SK-N-SH treated with all-trans-retinoic acid at 6 μM for 48 hours (cell line): ENCODE data around the gene ASCL5.

ENCODE experiments used
- OSR1 ChIP-seq: fragments of 250-450 bp; sonication (Bioruptor Pico); IDR thresholded peaks from 2 replicates; pipeline ENCODE4 v1.8.0; 2022; ENCODE audit warnings: moderate library complexity, mild to moderate bottlenecking, inconsistent platforms
- PATZ1 ChIP-seq: fragments of 250-450 bp; sonication (Bioruptor Pico); IDR thresholded peaks from 2 replicates; pipeline ENCODE4 v1.8.0; 2020; ENCODE audit warnings: mild to moderate bottlenecking, moderate library complexity, borderline replicate concordance
- ZNF8 ChIP-seq: fragments of 450-650 bp; formaldehyde crosslinking; IDR thresholded peaks from 2 replicates; pipeline ENCODE4 v1.5.0; 2020; ENCODE audit warnings: mild to moderate bottlenecking, moderate library complexity

DNA sequence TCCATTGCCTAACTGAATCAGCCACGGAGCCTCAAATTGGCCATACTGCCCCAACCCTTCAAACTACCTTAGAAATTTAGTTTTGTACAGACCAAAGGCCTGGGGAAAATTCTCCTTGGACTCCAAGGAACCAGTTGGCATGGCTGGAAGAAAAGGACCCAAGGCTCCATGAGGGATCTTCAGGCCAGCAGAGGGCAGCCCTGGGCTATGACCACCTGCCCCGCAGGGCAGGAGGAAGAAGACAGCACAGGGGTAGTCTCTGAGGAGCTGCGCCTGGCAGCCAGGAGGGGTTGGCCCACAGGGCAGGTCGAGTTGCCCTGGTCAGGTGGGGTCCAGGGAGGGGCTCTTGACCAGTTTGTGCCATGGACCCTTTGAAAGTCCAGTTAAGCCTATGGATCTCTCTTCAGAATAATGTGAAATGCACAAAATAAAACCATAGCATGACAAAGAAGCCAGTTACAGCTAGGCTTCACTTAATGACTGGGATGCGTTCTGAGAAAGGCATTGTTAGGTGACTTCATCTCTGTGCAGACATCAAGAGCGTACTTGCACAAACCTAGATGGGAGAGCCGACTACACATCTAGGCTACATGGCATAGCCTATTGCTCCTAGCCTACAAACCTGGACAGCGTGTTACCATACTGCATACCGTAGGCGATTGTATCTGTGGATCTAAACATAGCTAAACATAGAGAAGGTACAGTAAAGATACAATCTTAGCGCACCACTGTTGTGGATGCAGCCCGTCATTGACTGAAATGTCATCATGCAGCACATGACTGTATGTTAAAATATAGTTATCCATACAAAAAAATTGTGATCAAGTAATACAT is 40.9 kb downstream of the ASCL5 start:
- no peak for TF ChIP-seq PATZ1 (CRISPR knock-in tag)
- no peak for TF ChIP-seq ZNF8 (CRISPR knock-in tag)
- no peak for TF ChIP-seq OSR1 (CRISPR knock-in tag)
